8988T (cell line): ENCODE results near the gene RALB.
"Not testable (repeated sequence)": the region's sequence is repeated elsewhere in the genome, so short reads cannot be mapped to it uniquely, and the experiment has no call there.

ENCODE experiments used
- DNase-seq: peaks from one replicate; pipeline ENCODE4 v3.0.0; 2011

The RALB gene

GRCh38 chr2:120298173-120298835 lies 45.7 kb downstream of the RALB start:
- no peak for DNase-seq

DNA sequence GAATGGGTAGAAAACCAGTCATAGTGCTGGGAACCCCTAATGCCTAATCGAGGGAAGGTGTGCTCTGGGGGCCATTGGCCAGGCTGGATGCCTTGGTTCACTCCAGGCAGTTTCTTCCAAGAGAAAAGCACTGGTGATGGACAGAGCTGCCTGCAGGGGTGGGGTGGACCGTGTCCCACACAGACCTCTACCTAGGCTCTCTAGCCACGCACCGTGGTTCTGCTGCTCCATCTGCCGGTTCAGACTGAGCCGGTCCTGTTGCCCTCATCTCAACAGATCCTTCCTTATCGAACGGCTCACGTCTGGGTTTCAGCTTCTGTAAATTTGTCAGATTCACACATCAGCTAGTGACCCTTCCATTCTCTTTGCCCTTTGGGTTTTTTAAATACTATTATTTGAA lies 46.4 kb downstream of the RALB start:
- DNase-seq = no peak

DNA sequence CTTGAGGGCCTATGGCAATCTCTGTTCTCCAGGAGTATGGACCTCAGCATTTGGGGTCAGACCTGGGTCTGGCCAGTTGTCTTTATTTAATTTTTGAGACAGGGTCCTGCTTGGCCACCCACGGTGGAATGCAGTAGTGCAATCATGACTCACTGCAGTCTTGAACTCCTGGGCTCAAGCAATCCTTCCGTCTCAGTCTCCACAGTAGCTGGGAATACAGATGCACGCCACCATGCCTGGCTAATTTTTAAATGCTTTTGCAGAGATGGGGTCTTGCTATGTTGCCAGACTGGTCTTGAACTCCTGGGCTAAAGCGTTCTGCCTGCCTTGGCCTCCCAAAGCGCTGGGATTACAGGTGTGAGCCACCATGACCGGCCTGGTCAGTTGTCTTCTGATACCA lies 46.9 kb downstream of the RALB start:
- DNase-seq = no peak

DNA sequence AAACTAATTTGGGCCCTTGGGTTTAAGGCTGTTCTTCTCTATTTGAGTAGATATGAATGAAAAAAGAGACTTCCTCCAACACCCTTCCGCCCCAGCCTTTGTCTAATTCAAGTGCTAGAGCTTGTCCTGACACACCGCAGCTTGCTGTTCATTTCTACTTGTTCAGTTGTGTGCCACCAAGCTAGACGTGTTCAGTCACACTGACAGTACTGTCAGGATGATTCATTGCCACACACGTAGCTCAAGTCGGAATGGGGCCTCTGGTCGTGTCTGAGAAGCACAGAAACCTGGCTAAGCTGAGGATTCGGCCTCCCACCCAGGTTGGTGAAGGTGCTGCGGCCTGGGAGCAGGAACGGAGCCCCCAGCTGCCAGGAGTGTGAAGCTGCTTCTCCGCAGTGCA lies 47.7 kb downstream of the RALB start:
- DNase-seq = no peak

- DNase-seq = no peak
Measured at GRCh38 chr2:120301284-120301683, 48.6 kb downstream of the RALB start.

DNA sequence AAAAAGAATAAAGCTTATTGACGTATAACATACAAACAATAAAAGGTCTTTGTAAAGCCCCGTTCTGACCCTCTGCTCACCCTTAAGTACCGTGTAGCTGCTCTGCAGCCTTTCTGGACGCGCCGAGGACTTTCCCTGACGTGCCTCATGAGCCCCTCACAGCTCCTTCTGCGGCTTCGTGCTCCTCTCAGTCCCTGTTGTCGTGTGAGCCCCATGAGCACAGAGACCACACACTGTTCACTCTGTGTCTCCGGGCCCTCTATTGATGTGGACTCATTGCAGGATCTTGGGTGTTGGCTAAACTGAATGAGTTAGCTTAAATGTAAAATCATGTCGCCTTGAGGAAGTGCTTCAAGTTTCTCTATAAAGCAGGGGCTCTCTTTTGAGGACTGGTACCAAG lies 49.6 kb downstream of the RALB start:
- DNase-seq = no peak

DNA sequence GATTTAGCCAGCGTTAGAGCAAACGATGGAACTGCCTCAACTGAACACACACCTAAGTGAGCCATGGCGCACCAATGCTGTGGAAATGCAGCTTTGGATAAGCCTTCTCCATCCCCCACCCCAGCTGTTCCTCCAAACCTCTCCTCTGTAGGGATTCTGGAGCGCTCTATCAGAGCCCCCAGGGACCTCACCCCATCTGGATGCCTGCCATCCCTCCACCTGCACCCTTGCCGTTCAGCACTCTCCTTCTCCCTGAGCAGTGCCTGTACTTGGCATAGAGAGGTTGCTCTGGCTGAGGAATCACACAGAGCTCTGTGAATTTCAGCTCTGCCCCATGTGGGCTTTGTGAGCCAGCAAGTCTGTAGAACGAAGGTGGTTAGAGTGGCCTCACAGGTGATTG lies 50.5 kb downstream of the RALB start:
- no peak for DNase-seq

DNA sequence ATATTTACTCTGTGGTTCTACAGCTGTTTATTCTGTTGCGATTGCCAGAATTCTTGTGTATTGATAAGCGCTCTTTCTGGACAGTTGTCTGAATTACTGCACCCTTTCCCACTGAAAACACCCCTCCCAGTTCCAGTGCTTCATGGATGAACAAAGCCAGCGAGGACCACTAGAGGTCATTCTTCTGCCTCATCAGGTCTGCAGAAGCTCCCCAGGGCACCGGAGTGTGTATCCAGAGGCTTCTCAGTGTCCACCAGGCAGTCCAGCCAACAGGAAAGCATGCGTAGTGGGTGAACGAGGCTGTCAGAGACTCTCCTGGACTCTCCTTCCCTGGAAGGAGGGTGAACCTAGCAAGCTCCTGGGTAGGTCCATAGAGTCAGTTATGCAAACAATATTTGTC lies 52.6 kb downstream of the RALB start:
- no peak for DNase-seq

DNA sequence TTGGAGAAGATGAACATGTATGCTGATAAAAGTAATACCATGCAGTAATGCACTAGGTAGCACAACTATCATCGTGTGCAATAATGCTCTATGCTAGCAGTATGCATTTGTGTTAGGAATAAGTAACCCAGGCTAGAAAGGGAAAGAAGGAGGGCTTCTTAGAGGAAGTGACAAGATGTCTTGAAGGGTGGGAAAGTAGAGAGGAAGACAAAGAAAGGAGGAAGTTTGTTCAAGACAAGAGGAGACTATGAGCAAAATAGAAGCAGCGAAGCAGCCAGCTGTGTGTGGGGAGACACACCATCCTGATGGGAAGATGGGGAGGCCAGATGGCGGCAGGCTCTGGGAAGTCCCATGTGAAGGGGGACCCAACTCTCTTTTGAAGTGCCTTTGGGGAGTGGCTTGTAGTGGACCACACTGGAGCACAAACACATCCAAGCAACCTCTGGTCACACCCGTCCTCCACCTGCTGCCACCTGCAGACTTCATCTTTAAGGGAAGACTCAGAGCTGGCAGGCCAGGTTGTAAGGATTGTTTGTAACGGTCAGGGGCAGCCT lies 53.4 kb downstream of the RALB start:
- DNase-seq = no peak

GRCh38 chr2:120307482-120307881 lies 54.8 kb downstream of the RALB start:
- DNase-seq = no peak

GRCh38 chr2:120308038-120308910 lies 55.6 kb downstream of the RALB start:
- no peak for DNase-seq

- no peak for DNase-seq
Measured at GRCh38 chr2:120310136-120310535, 57.5 kb downstream of the RALB start.

GRCh38 chr2:120310841-120311240 lies 58.2 kb downstream of the RALB start:
- DNase-seq = not testable (repeated sequence)

GRCh38 chr2:120312076-120312475 lies 59.4 kb downstream of the RALB start:
- no peak for DNase-seq

DNA sequence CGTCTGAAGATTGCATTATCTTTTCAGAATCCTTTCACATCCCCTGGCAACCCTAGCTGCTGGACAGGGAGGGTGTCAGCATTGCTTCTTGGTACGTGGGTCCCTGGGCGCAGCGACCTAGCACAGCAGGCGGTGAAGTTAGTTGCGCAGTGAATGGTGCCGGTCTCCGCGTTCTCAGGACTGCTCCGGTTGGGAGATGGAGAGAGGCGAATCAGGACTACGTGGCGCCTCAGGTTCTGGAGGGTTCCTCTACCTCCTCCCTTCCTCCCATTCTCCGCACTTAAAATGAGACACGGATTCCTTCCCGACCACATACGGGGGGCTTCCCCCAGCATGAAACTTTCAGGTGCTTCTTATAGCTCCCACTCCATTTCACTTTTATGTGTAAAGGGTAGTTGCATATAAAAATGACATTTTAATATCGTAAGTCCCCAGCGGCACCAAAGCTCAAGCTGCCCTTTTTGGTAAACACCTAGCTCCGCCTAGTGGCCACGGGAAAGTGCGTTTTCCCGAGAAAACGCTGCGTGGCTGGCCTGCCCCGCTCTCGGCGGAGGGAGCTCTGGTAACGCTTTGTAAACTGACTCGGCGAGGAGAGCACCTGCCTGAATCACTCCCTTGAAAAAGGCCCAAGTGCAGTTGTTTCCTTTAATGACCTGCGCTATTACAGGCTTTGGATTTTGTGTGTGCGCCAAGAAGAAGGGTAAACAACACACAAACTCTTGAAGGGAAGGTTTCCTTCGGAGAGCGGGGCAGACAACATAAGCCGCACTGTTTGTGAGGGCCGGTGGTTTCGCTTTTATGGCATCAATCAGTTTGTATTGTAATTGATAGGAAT lies 60.4 kb downstream of the RALB start:
- DNase-seq = peak; percentile 58

DNA sequence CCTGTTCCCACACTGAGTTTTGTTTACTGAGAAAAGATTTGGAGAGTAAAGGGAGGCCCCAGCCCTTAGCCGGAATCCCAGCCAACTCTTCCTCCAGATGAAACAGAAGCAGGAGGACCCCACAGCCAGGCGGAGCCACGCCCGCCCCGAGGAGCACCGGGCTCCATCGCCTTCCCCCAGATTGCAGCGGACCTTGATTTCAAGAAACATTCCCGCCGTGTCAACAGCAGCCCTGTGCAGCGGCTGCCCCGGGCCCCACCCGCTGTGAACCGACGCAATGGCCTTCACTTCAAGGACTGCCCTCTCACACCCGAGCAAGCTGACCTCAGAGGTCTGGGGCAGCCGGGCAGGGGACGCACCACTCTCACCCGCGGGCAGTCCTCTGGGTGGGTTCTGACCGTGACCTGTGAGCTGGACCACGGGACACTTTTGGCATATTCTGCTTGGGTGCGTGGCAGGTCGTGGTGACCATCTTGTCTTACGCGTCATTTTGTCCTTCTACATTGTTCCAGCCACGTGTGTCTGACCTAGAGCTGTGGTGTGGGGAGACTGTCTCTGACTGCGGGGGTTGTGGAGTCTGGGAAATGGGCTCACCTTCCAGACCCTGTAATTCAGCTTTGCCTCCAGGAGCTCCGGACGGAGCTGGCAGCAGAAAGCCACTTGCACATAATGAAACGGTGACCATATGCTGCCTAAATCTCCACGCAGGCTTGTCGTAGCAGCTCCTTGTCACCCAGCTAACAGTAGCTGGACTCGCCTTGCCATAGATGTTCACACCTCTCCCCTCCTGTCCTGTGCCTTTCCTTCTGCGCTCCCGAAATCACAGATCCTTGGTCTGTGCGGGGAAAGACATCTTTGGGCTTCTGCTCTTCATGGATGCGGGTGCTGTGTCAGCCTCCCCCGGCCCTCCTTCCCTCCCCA lies 61.3 kb downstream of the RALB start:
- DNase-seq = no peak

GRCh38 chr2:120314690-120315366 lies 62.2 kb downstream of the RALB start:
- no peak for DNase-seq

- no peak for DNase-seq
Measured at GRCh38 chr2:120315367-120316033, 62.8 kb downstream of the RALB start.

DNA sequence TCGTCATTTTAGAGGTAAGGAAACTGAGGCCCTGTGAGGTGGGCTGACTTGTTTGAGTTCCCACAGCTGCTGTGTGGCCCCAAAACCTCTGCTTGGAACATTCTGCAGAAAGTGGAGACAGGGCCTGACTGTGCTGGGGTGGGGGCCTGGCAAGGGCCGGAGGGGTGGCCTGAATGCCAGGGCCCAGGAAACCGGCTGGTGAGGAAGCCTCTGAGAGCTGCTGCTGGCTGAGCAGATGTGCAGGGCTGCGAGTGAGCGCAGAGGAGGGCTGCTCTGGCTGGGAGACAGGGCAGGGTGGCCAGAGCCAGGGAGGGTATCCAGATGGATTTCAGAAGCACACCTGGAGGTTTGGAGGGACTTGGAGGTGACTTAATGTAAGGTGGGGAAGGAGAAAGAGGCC lies 63.4 kb downstream of the RALB start:
- no peak for DNase-seq

GRCh38 chr2:120316528-120317179 lies 64.0 kb downstream of the RALB start:
- DNase-seq = no peak

DNA sequence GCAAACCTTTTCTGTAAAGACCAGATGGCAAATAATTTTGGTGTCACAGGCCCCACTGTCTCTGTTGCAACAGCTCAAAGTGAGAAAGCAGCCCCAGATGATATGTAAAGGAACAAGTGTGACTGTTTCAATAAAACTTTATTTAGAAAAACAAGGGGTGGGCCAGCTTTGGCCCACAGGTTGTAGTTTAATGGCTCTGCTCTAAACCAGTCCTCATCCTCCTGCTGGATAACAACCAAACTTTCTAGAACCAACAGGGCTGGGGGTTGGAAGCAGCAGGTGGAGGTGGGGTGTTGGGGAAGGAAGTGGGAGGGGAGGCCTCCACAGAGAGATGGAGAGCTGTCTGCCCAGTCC lies 64.5 kb downstream of the RALB start:
- no peak for DNase-seq
